ENCODE data around the gene SLCO4C1. TPM values are rescaled to one million over a fixed set of nuclear protein-coding genes. Genes with fewer than 3 reads are reported as not detected.

The SLCO4C1 gene
- total and polyA plus RNA-seq, 2 donors from 2014 or later: 9.0 to 35.1 TPM

DNA sequence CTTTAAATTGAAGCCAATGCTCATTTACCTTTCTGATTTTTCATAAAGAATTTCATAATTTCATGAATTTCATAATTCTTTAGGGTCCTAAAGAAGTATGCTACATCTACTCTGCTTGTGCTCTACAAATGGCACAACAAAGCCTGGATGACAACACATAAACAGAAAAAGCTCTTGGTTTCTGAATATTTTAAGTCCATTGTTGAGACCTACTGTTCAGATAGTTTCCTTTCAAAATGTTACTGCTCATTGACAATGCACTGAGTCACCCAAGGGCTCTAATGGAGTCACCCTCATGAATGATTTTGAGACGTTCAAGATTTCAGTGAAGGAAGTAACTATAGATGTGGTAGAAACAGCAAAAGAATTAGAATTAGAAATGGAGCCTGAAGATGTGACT, 74.1 kb downstream of the SLCO4C1 start:
- Histone ChIP-seq H3K9ac (ENCODE audit: low read length in 3 of 3) (no peak overlapping the region), H3K4me1 (ENCODE audit: control insufficient read depth in 2 of 3, insufficient read depth in 2 of 3, low read depth in 1 of 3, low read length in 3 of 3) (no peaks in the 10 kb centered on the region), H3K27me3 (ENCODE audit: control insufficient read depth, insufficient read depth, low read length) (no peaks in the 10 kb centered on the region), H3K9me3 (ENCODE audit: control insufficient read depth in 2 of 3, insufficient read depth in 1 of 3, low read length in 3 of 3) (no peaks in the 10 kb centered on the region), H3K4me3 (ENCODE audit: low read length in 3 of 3) (no peak overlapping the region), H3K27ac (ENCODE audit: low read depth in 2 of 2, low read length in 2 of 2) (no peak overlapping the region), H3K36me3 (ENCODE audit: control insufficient read depth in 2 of 3, insufficient read depth in 3 of 3, low read length in 3 of 3) (no peaks in the 10 kb centered on the region)
- DNase-seq: no peak
- intact Hi-C loops (cut with DNase I): no loop called here
- FAIRE-seq: no peak
- TF ChIP-seq, protein P1, sequence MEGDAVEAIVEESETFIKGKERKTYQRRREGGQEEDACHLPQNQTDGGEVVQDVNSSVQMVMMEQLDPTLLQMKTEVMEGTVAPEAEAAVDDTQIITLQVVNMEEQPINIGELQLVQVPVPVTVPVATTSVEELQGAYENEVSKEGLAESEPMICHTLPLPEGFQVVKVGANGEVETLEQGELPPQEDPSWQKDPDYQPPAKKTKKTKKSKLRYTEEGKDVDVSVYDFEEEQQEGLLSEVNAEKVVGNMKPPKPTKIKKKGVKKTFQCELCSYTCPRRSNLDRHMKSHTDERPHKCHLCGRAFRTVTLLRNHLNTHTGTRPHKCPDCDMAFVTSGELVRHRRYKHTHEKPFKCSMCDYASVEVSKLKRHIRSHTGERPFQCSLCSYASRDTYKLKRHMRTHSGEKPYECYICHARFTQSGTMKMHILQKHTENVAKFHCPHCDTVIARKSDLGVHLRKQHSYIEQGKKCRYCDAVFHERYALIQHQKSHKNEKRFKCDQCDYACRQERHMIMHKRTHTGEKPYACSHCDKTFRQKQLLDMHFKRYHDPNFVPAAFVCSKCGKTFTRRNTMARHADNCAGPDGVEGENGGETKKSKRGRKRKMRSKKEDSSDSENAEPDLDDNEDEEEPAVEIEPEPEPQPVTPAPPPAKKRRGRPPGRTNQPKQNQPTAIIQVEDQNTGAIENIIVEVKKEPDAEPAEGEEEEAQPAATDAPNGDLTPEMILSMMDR (IDR thresholded peaks at IDR 0.05; ENCODE audit: borderline replicate concordance, extremely low read depth, insufficient read depth): no peak

DNA sequence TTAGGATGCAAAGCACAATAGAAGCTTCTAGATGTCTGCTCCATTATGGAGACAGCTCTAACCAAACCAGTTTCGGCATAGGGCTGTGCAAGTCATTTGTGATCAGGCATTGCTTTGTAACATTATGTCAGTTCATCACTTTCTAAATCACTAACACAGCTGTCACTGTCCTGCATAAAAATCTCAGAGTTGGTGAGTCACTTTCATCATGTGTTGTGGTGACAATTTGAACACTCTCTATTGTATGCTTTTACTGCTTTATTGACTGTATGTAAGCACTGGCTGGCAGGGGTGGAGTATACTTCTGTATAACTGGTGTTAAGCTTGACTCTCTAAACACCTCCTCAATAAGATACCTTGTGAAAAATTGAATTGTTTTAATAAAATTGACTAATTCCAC, 77.9 kb downstream of the SLCO4C1 start:
- no peaks in the 10 kb centered on the region for H3K36me3 ChIP-seq (ENCODE audit: control insufficient read depth in 2 of 3, insufficient read depth in 3 of 3, low read length in 3 of 3)
- intact Hi-C loops (cut with DNase I): no loop called here
- H3K9ac ChIP-seq (ENCODE audit: low read length in 3 of 3): no peak overlapping the region
- no peaks in the 10 kb centered on the region for H3K27me3 ChIP-seq (ENCODE audit: control insufficient read depth, insufficient read depth, low read length)
- DNase-seq: no peak
- H3K4me3 ChIP-seq (ENCODE audit: low read length in 3 of 3): no peak overlapping the region
- H3K27ac ChIP-seq (ENCODE audit: low read depth in 2 of 2, low read length in 2 of 2): no peak overlapping the region
- H3K9me3 ChIP-seq (ENCODE audit: control insufficient read depth in 2 of 3, insufficient read depth in 1 of 3, low read length in 3 of 3): no peaks in the 10 kb centered on the region
- H3K4me1 ChIP-seq (ENCODE audit: control insufficient read depth in 2 of 3, insufficient read depth in 2 of 3, low read depth in 1 of 3, low read length in 3 of 3): no peaks in the 10 kb centered on the region
- TF ChIP-seq, protein P1 (IDR thresholded peaks at IDR 0.05; ENCODE audit: borderline replicate concordance, extremely low read depth, insufficient read depth): no peak
- FAIRE-seq: no peak

DNA sequence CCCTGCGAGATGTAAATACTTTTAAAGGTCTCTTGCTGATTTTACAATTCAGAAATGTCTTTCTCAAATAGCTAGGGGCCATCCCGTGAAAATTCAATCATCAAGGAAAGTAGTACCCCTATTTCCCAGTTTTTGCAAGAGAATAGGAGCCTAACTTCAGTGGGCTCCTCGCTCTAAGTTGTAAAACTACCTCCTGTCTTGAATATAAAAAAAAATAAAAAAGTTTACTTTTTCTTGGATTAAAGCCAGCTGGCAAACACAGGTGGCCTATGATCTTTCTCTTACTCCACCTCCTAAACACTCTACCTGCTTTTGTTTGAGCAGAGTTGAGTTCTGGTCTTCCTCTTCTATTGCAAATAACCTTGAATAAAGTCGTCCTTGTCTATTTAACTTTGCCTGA, 79.4 kb downstream of the SLCO4C1 start:
- TF ChIP-seq, protein P1 (IDR thresholded peaks at IDR 0.05; ENCODE audit: borderline replicate concordance, extremely low read depth, insufficient read depth): no peak
- no peaks in the 10 kb centered on the region for H3K4me1 ChIP-seq (ENCODE audit: control insufficient read depth in 2 of 3, insufficient read depth in 2 of 3, low read depth in 1 of 3, low read length in 3 of 3)
- H3K4me3 ChIP-seq (ENCODE audit: low read length in 3 of 3): no peak overlapping the region
- intact Hi-C loops (cut with DNase I): no loop called here
- no peaks in the 10 kb centered on the region for H3K27me3 ChIP-seq (ENCODE audit: control insufficient read depth, insufficient read depth, low read length)
- FAIRE-seq (no peak), DNase-seq (no peak)
- H3K9ac ChIP-seq (ENCODE audit: low read length in 3 of 3): no peak overlapping the region
- no peaks in the 10 kb centered on the region for H3K36me3 ChIP-seq (ENCODE audit: control insufficient read depth in 2 of 3, insufficient read depth in 3 of 3, low read length in 3 of 3)
- no peak overlapping the region for H3K27ac ChIP-seq (ENCODE audit: low read depth in 2 of 2, low read length in 2 of 2)
- no peaks in the 10 kb centered on the region for H3K9me3 ChIP-seq (ENCODE audit: control insufficient read depth in 2 of 3, insufficient read depth in 1 of 3, low read length in 3 of 3)

DNA sequence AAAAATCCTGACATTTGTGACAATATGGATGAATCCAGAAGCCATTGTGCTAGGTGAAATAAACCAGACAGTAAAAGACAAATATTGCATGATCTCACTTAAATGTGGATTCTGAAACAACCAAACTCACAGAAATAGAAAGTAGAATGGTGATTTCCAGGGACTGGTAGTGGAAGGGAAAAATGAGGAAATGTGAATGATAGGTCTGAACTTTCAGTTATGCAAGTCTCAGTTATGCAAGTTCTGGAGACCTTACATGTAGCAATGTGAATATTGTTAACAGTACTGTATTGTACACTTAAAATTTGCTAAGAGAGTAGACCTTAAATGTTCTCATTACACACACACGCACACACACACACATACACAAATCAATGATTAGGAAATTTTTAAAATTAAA, 84.9 kb downstream of the SLCO4C1 start:
- H3K9ac ChIP-seq (ENCODE audit: low read length in 3 of 3): no peak overlapping the region
- H3K9me3 ChIP-seq (ENCODE audit: control insufficient read depth in 2 of 3, insufficient read depth in 1 of 3, low read length in 3 of 3): no peaks in the 10 kb centered on the region
- no peak for DNase-seq
- intact Hi-C loops (cut with DNase I): no loop called here
- no peaks in the 10 kb centered on the region for H3K36me3 ChIP-seq (ENCODE audit: control insufficient read depth in 2 of 3, insufficient read depth in 3 of 3, low read length in 3 of 3)
- TF ChIP-seq, protein P1 (IDR thresholded peaks at IDR 0.05; ENCODE audit: borderline replicate concordance, extremely low read depth, insufficient read depth): no peak
- no peaks in the 10 kb centered on the region for H3K4me1 ChIP-seq (ENCODE audit: control insufficient read depth in 2 of 3, insufficient read depth in 2 of 3, low read depth in 1 of 3, low read length in 3 of 3)
- H3K27me3 ChIP-seq (ENCODE audit: control insufficient read depth, insufficient read depth, low read length): no peaks in the 10 kb centered on the region
- no peak overlapping the region for H3K27ac ChIP-seq (ENCODE audit: low read depth in 2 of 2, low read length in 2 of 2)
- no peak for FAIRE-seq
- H3K4me3 ChIP-seq (ENCODE audit: low read length in 3 of 3): no peak overlapping the region
